A549 (cell line): ENCODE data around the gene C2CD5. TPM values are rescaled to one million over a fixed set of nuclear protein-coding genes. Genes with fewer than 3 reads are reported as not detected.

Source experiments
- ATAC-seq, 2 experiments: fragments of 200-7000 bp in 1 of 2; fragments of >200 bp in 1 of 2; cut with Nextera tagmentation in 1 of 2; cut with Tn5 transposase in 1 of 2; 3 replicates each; pipeline versions ENCODE4 v1.8.0 to v1.9.1; 2018 to 2020; ENCODE audit warnings: mild to moderate bottlenecking in 1 of 2, moderate library complexity in 1 of 2
- CTCF ChIA-PET: fragments of 300-600 bp; sonication (Branson Sonifier 250); formaldehyde crosslinking; extraction: SDS; loops from one replicate; lab custom pipeline; 2021; ENCODE audit warnings: antibody characterized with exemption, inconsistent platforms; lab: Yijun Ruan, JAX
- POLR2A ChIA-PET: fragments of 350-600 bp; formaldehyde crosslinking; extraction: SDS; loops from one replicate; lab custom pipeline; 2021; ENCODE audit warnings: antibody characterized with exemption, inconsistent platforms; lab: Yijun Ruan, JAX
- DNase-seq, 2 experiments: peaks; one replicate each; pipeline versions ENCODE4 v3.0.0 to v3.0.0-alpha.2; 2011 to 2016; ENCODE audit warnings: low read depth in 1 of 2, low spot score in 1 of 2
- FAIRE-seq: peaks from 2 replicates; lab custom pipeline; 2011; peaks lifted over from hg19 to GRCh38; lab: Jason Lieb, UNC
- H3K27ac ChIP-seq, 2 experiments: fragments of >200 bp; sonication (Bioruptor Twin); formaldehyde crosslinking; 3 replicates each; pipeline ENCODE4 v1.5.1; 2016 to 2017
- H3K4me1 ChIP-seq: fragments of >200 bp; sonication (Bioruptor Twin); formaldehyde crosslinking; 3 replicates; pipeline ENCODE4 v1.6.1; 2016
- H3K4me2 ChIP-seq: fragments of >200 bp; sonication (Bioruptor Twin); formaldehyde crosslinking; 3 replicates; pipeline ENCODE4 v1.6.1; 2016
- H3K4me3 ChIP-seq: fragments of >200 bp; sonication (Bioruptor Twin); formaldehyde crosslinking; 3 replicates; pipeline ENCODE4 v1.5.1; 2016
- H3K9me3 ChIP-seq: fragments of >200 bp; sonication (Bioruptor Twin); formaldehyde crosslinking; 3 replicates; pipeline ENCODE4 v1.6.1; 2016
- CHD2 ChIP-seq: fragments of 150-350 bp; IDR thresholded peaks from 2 replicates; pipeline ENCODE4 v1.6.1; 2014; ENCODE audit warnings: low read length; ENCODE audit not compliant: partially characterized antibody
- CHD4 ChIP-seq: fragments of 200-600 bp; sonication (generic); IDR thresholded peaks from 2 replicates; pipeline ENCODE4 v1.6.1; 2016; ENCODE audit warnings: antibody characterized with exemption, mild to moderate bottlenecking, borderline replicate concordance
- CTCF ChIP-seq: fragments of >200 bp; sonication (Bioruptor Twin); formaldehyde crosslinking; IDR thresholded peaks from 3 replicates; pipeline ENCODE4 v1.5.1; 2016
- E2F6 ChIP-seq: IDR thresholded peaks from 2 replicates; pipeline ENCODE4 v1.6.1; 2012; ENCODE audit warnings: low read depth, borderline replicate concordance
- ELK1 ChIP-seq: fragments of 150-350 bp; IDR thresholded peaks from 2 replicates; pipeline ENCODE4 v1.6.1; 2014; ENCODE audit warnings: low read depth, mild to moderate bottlenecking, low read length
- EP300 ChIP-seq, 2 experiments: fragments of >200 bp; sonication (Bioruptor Twin); formaldehyde crosslinking; IDR thresholded peaks; 2 replicates in 1 of 2; 3 replicates in 1 of 2; pipeline ENCODE4 v1.6.1; 2016 to 2017
- ESRRA ChIP-seq: fragments of 150-350 bp; IDR thresholded peaks from 2 replicates; pipeline ENCODE4 v1.6.1; 2014; ENCODE audit warnings: mild to moderate bottlenecking, low read length, borderline replicate concordance
- HDAC2 ChIP-seq: fragments of 200-600 bp; sonication (generic); IDR thresholded peaks from 2 replicates; pipeline ENCODE4 v1.6.1; 2016
- HES2 ChIP-seq: fragments of >200 bp; sonication (Bioruptor Twin); formaldehyde crosslinking; IDR thresholded peaks from 2 replicates; pipeline ENCODE4 v1.6.1; 2016
- JUN ChIP-seq, 2 experiments: fragments of >200 bp; sonication (Bioruptor Twin); formaldehyde crosslinking; IDR thresholded peaks; 2 replicates in 1 of 2; 3 replicates in 1 of 2; pipeline ENCODE4 v1.6.1; 2016 to 2017
- MAFK ChIP-seq: fragments of 450-650 bp; IDR thresholded peaks from 2 replicates; pipeline ENCODE4 v1.6.1; 2014; ENCODE audit not compliant: partially characterized antibody
- MYC ChIP-seq: IDR thresholded peaks from 2 replicates; pipeline ENCODE4 v1.6.1; 2012; ENCODE audit warnings: mild to moderate bottlenecking, inconsistent platforms, low read length, improper control_type of control experiment, borderline replicate concordance
- PHF8 ChIP-seq: fragments of 200-600 bp; sonication (generic); IDR thresholded peaks from 2 replicates; pipeline ENCODE4 v1.6.1; 2016; ENCODE audit warnings: low read depth, mild to moderate bottlenecking, antibody characterized with exemption, moderate library complexity, borderline replicate concordance
- POLR2AphosphoS2 ChIP-seq: conservative IDR thresholded peaks from 2 replicates; pipeline ENCODE4 v1.6.1; 2012; ENCODE audit warnings: low read length, improper control_type of control experiment, inconsistent platforms
- RARB ChIP-seq: fragments of 250-450 bp; sonication (Bioruptor Pico); IDR thresholded peaks from 2 replicates; pipeline ENCODE4 v1.8.0; 2021; ENCODE audit warnings: mild to moderate bottlenecking, moderate library complexity
- SMC3 ChIP-seq: fragments of >200 bp; sonication (Bioruptor Twin); formaldehyde crosslinking; IDR thresholded peaks from 3 replicates; pipeline ENCODE4 v1.6.1; 2018; ENCODE audit warnings: inconsistent platforms
- TFCP2L1 ChIP-seq: fragments of 250-450 bp; sonication (Bioruptor Pico); IDR thresholded peaks from 2 replicates; pipeline ENCODE4 v1.5.0; 2021; ENCODE audit warnings: mild to moderate bottlenecking
- USF2 ChIP-seq: fragments of 450-650 bp; IDR thresholded peaks from 2 replicates; pipeline ENCODE4 v1.6.1; 2014; ENCODE audit warnings: antibody characterized with exemption
- ZFP36 ChIP-seq: fragments of 450-650 bp; IDR thresholded peaks from 2 replicates; pipeline ENCODE4 v1.6.1; 2014; ENCODE audit warnings: borderline replicate concordance; ENCODE audit not compliant: partially characterized antibody
- ZNF302 ChIP-seq: fragments of 250-450 bp; sonication (Bioruptor Pico); IDR thresholded peaks from 2 replicates; pipeline ENCODE4 v1.9.0; 2021; ENCODE audit warnings: inconsistent platforms, mild to moderate bottlenecking, moderate library complexity
- ZSCAN20 ChIP-seq: fragments of 250-450 bp; sonication (Bioruptor Pico); IDR thresholded peaks from 2 replicates; pipeline ENCODE4 v1.8.0; 2022; ENCODE audit warnings: mild to moderate bottlenecking, moderate library complexity
- WGBS: methylation state at CpG from one replicate; pipeline ENCODE4 v1.1.6; 2017; ENCODE audit errors: missing lambda C conversion rate; 5-methylcytosine and 5-hydroxymethylcytosine counted together
- polyA plus RNA-seq, 4 experiments: library from polyadenylated mRNA; depleted of rRNA in 3 of 4; stranded (reverse); fragments of >200 nt; fragmentation: RNase III in 1 of 4; extraction: RNeasy Plus Mini Kit Qiagen cat#74134 plus additional on column Dnase treatment in 1 of 4; gene quantifications; 2 replicates in 3 of 4; 3 replicates in 1 of 4; pipeline ENCODE4 v1.2.3, GENCODE V29; 2011 to 2017

The C2CD5 gene
- polyA plus RNA-seq, 2 of the 4 experiments (the other 2 are of a cell fraction): 14.1 to 39.7 TPM

- ATAC-seq (peak; percentile 43 to 60; a peak in 4 of 6 replicates), FAIRE-seq (no peak), DNase-seq (peak in 1 of 2 experiments; percentile 26)
- no peaks in the 10 kb centered on the region for H3K9me3 ChIP-seq
- 39% methylated on average over 10 of the region's 10 CpGs for WGBS
- ChIA-PET POLR2A (no interaction called here), CTCF (interaction anchor here (1.0 to 2.1 kb wide), 3 partner anchors 102 to 740 kb away, joined by 3 to 5 read pairs (median 4); no protein-coding TSS in a partner anchor)
- 0 out of 3 replicates have a peak overlapping the region, but pooled peaks have one; percentile 14 for H3K4me3 ChIP-seq
- H3K4me2 ChIP-seq: peak overlapping the region; percentile 60
- 0 out of 6 replicates have a peak overlapping the region, but pooled peaks of 1 of the 2 experiments have one; percentile 54 for H3K27ac ChIP-seq
- TF ChIP-seq USF2: no peak
- TF ChIP-seq MYC: no peak
- no peak for TF ChIP-seq RARB (CRISPR knock-in tag)
- no peak for TF ChIP-seq E2F6
- TF ChIP-seq EP300 (IDR thresholded peaks at IDR 0.05): no peak
- no peak for TF ChIP-seq MAFK
- TF ChIP-seq ELK1: no peak
- 0 out of 3 replicates have a peak, but pooled peaks cover 6% of the 10 kb centered on the region for H3K4me1 ChIP-seq
Observed at GRCh38 chr12:22437031-22437806, 107.1 kb downstream of the C2CD5 start.

- Histone ChIP-seq H3K27ac (no peak overlapping the region), H3K4me2 (no peak overlapping the region), H3K9me3 (no peaks in the 10 kb centered on the region), H3K4me3 (no peak overlapping the region), H3K4me1 (0 out of 3 replicates have a peak, but pooled peaks cover 6% of the 10 kb centered on the region)
- TF ChIP-seq CHD4 (no peak), ZNF302 (CRISPR knock-in tag) (no peak), TFCP2L1 (CRISPR knock-in tag) (no peak), ZSCAN20 (no peak), SMC3 (no peak), ESRRA (no peak), POLR2AphosphoS2 (no peak), CHD2 (no peak), CTCF (no peak), ZFP36 (no peak), HES2 (no peak), JUN (IDR thresholded peaks at IDR 0.05) (no peak), EP300 (IDR thresholded peaks at IDR 0.05) (no peak), PHF8 (no peak), HDAC2 (no peak)
- DNase-seq: no peak
- ChIA-PET POLR2A (no interaction called here), CTCF (interaction anchor here (1.5 kb wide), 1 partner anchor 8 kb away, joined by 3 read pairs; no protein-coding TSS in a partner anchor)
- WGBS: 58% methylated on average over 3 of the region's 3 CpGs
- FAIRE-seq: no peak
- no peak for ATAC-seq
Observed at GRCh38 chr12:22435583-22435982, 108.8 kb downstream of the C2CD5 start.
